PC-3 (cell line): ENCODE data around the gene TRIP11. TPM values are rescaled to one million over a fixed set of nuclear protein-coding genes. Genes with fewer than 3 reads are reported as not detected.

Experiments used
- ATAC-seq: fragments of 200-7000 bp; cut with Tn5 transposase; 2 replicates; pipeline ENCODE4 v1.9.1; 2020; ENCODE audit warnings: mild to moderate bottlenecking, moderate library complexity
- BruUV-seq: library from RNA; stranded (reverse); fragments of 400-500 nt; replicated peaks from 2 replicates; lab custom pipeline; 2021; lab: Mats Ljungman, UMichigan
- CTCF ChIA-PET: fragments of 300-600 bp; sonication (Branson Sonifier 250); formaldehyde crosslinking; loops from one replicate; lab custom pipeline; 2022; ENCODE audit warnings: antibody characterized with exemption; lab: Charles Lee
- POLR2A ChIA-PET: fragments of 300-600 bp; sonication (Branson Sonifier 250); formaldehyde crosslinking; loops from one replicate; lab custom pipeline; 2022; ENCODE audit warnings: antibody characterized with exemption; ENCODE audit not compliant: unreplicated experiment; lab: Charles Lee
- DNase-seq: peaks from one replicate; pipeline ENCODE4 v3.0.0-alpha.2; 2015
- H2AFZ ChIP-seq: fragments of 300-600 bp; sonication (generic); 2 replicates; pipeline ENCODE4 v1.6.0; 2016; ENCODE audit warnings: antibody characterized with exemption, low read length
- H3F3A ChIP-seq: fragments of 300-600 bp; sonication (generic); one replicate; pipeline ENCODE4 v1.6.0; 2017; ENCODE audit warnings: antibody characterized with exemption, low read length, control low read depth, mild to moderate bottlenecking; ENCODE audit not compliant: unreplicated experiment
- H3K27ac ChIP-seq: fragments of 300-600 bp; sonication (generic); 2 replicates; pipeline ENCODE4 v1.5.1; 2016; ENCODE audit warnings: mild to moderate bottlenecking, low read length
- H3K27me3 ChIP-seq: fragments of 300-600 bp; sonication (generic); 2 replicates; pipeline ENCODE4 v1.6.1; 2016; ENCODE audit warnings: low read length, mixed read lengths
- H3K36me3 ChIP-seq: fragments of 300-600 bp; sonication (generic); 2 replicates; pipeline ENCODE4 v1.6.1; 2016; ENCODE audit warnings: low read depth, mixed run types, low read length, mixed read lengths
- H3K4me1 ChIP-seq: fragments of 300-600 bp; sonication (generic); 2 replicates; pipeline ENCODE4 v1.5.1; 2016; ENCODE audit warnings: low read length; ENCODE audit not compliant: insufficient read depth
- H3K4me2 ChIP-seq: fragments of 300-600 bp; sonication (generic); 2 replicates; pipeline ENCODE4 v1.6.0; 2016; ENCODE audit warnings: low read length
- H3K4me3 ChIP-seq: fragments of 300-600 bp; sonication (generic); 2 replicates; pipeline ENCODE4 v1.5.1; 2016; ENCODE audit warnings: mild to moderate bottlenecking, low read length, mixed read lengths
- H3K79me2 ChIP-seq: fragments of 300-600 bp; sonication (generic); 2 replicates; pipeline ENCODE4 v1.6.1; 2017; ENCODE audit warnings: low read length, mixed read lengths
- H3K9ac ChIP-seq: fragments of 300-600 bp; sonication (generic); 2 replicates; pipeline ENCODE4 v1.6.0; 2016; ENCODE audit warnings: mild to moderate bottlenecking, low read length
- H3K9me2 ChIP-seq: fragments of 300-600 bp; sonication (generic); replicated peaks from 2 replicates; pipeline ENCODE4 v1.6.1; 2016; ENCODE audit warnings: mixed run types, low read length, mixed read lengths
- H3K9me3 ChIP-seq: fragments of 300-600 bp; sonication (generic); 2 replicates; pipeline ENCODE4 v1.6.1; 2016; ENCODE audit warnings: low read length, mixed read lengths
- H4K20me1 ChIP-seq: fragments of 300-600 bp; sonication (generic); 2 replicates; pipeline ENCODE4 v1.6.1; 2016; ENCODE audit warnings: low read length, mixed read lengths
- EZH2 ChIP-seq: fragments of 300-600 bp; sonication (generic); IDR thresholded peaks from one replicate; pipeline ENCODE4 v1.6.1; 2017; ENCODE audit warnings: antibody characterized with exemption, mild to moderate bottlenecking, low read length; ENCODE audit not compliant: unreplicated experiment
- EZH2phosphoT487 ChIP-seq: fragments of 300-600 bp; sonication (generic); IDR thresholded peaks from 2 replicates; pipeline ENCODE4 v1.6.1; 2018; ENCODE audit warnings: mild to moderate bottlenecking, antibody characterized with exemption, low read length, borderline replicate concordance
- intact Hi-C: fragments of 100-400 bp; cut with micrococcal nuclease; formaldehyde crosslinking; loops from 2 replicates; pipeline ENCODE4 v1.9.0; 2023
- total RNA-seq: library from RNA; depleted of rRNA; stranded (reverse); fragments of >200 nt; gene quantifications from 2 replicates; pipeline ENCODE4 v1.2.3, GENCODE V29; 2014
- TF ChIP-seq, protein P1 (sequence below): fragments of 300-600 bp; sonication (generic); conservative IDR thresholded peaks from 2 replicates; pipeline ENCODE4 v1.5.1; 2017; ENCODE audit warnings: antibody characterized with exemption, low read depth, mild to moderate bottlenecking, low read length

Gene TRIP11
- total RNA-seq, 1 experiment from 2014 or later, result 14.3 TPM

DNA sequence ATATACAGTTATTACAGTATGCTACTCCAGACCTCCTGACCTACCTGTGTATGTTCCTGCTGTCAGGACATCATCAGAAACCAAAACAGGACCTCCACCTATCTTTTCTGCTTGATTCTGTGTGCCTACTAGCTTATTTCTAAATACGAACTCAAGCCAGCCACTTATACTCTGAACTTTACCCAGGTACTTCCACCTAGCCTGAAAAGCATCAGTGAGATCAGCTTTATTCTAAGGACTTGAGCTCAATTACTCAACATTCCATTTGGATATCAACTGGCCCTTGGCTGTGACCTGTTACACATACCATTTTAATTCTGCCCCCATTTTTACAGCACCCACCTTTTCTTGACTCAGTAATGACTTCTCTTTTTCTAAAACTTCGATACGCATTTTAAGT is 29.2 kb downstream of the TRIP11 start:
- no peaks in the 10 kb centered on the region for H3K27me3 ChIP-seq
- ATAC-seq (no peak), DNase-seq (no peak)
- BruUV-seq, result no TSS peak
- H3K4me2 ChIP-seq, result no peak overlapping the region
- H3K4me3 ChIP-seq, result no peak overlapping the region
- intact Hi-C loops, result no loop called here
- no peak overlapping the region for H2AFZ ChIP-seq
- peaks cover 3% of the 10 kb centered on the region; the same call in 1 of the 2 replicates for H4K20me1 ChIP-seq
- TF ChIP-seq EZH2phosphoT487 (no peak), EZH2 (no peak)
- TF ChIP-seq, protein P1, sequence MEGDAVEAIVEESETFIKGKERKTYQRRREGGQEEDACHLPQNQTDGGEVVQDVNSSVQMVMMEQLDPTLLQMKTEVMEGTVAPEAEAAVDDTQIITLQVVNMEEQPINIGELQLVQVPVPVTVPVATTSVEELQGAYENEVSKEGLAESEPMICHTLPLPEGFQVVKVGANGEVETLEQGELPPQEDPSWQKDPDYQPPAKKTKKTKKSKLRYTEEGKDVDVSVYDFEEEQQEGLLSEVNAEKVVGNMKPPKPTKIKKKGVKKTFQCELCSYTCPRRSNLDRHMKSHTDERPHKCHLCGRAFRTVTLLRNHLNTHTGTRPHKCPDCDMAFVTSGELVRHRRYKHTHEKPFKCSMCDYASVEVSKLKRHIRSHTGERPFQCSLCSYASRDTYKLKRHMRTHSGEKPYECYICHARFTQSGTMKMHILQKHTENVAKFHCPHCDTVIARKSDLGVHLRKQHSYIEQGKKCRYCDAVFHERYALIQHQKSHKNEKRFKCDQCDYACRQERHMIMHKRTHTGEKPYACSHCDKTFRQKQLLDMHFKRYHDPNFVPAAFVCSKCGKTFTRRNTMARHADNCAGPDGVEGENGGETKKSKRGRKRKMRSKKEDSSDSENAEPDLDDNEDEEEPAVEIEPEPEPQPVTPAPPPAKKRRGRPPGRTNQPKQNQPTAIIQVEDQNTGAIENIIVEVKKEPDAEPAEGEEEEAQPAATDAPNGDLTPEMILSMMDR, result no peak
- H3K36me3 ChIP-seq, result peaks cover 21% of the 10 kb centered on the region; the same call in 1 of the 2 replicates
- no peaks in the 10 kb centered on the region for H3K4me1 ChIP-seq
- no peak overlapping the region for H3K9ac ChIP-seq
- H3K79me2 ChIP-seq, result no peaks in the 10 kb centered on the region
- no peaks in the 10 kb centered on the region for H3K9me3 ChIP-seq
- H3K27ac ChIP-seq, result no peak overlapping the region
- ChIA-PET POLR2A (no interaction called here), CTCF (no interaction called here)
- no peaks in the 10 kb centered on the region for H3F3A ChIP-seq
- H3K9me2 ChIP-seq, result no peaks in the 10 kb centered on the region

DNA sequence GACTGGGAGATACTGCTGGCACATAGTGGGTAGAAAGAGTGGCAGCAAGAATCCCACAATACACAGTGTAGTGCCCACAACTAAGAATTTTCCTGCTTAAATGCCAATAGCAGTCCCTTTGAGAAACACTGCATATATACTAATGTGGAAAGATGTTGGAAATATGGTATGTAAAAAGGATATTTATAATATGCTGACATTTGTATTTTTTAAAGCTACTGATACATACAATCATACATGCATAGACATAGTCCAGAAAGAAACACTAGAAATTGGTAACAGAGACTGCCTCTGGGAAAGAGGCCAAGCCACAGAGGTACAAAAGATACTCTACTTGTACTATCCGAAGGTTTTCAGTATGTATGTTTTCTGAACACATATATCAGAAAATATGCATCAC is 30.3 kb downstream of the TRIP11 start:
- Histone ChIP-seq H3K27ac (no peak overlapping the region), H2AFZ (no peak overlapping the region), H3K79me2 (no peaks in the 10 kb centered on the region), H3K9me2 (no peaks in the 10 kb centered on the region), H3K4me1 (no peaks in the 10 kb centered on the region; the same call in 1 of the 2 replicates), H3K4me2 (no peak overlapping the region), H4K20me1 (peaks cover 3% of the 10 kb centered on the region; the same call in 1 of the 2 replicates), H3K27me3 (no peaks in the 10 kb centered on the region), H3K4me3 (no peak overlapping the region), H3K9me3 (no peaks in the 10 kb centered on the region), H3F3A (no peaks in the 10 kb centered on the region), H3K36me3 (peaks cover 28% of the 10 kb centered on the region; the same call in 1 of the 2 replicates), H3K9ac (no peak overlapping the region)
- intact Hi-C loops, result no loop called here
- ChIA-PET CTCF (no interaction called here), POLR2A (no interaction called here)
- BruUV-seq, result no TSS peak
- no peak for ATAC-seq
- no peak for DNase-seq
- TF ChIP-seq EZH2 (no peak), EZH2phosphoT487 (no peak)
- TF ChIP-seq, protein P1, result no peak

- no peaks in the 10 kb centered on the region for H4K20me1 ChIP-seq
- H3K9me2 ChIP-seq, result no peaks in the 10 kb centered on the region
- DNase-seq (no peak), ATAC-seq (no peak)
- peaks cover 19% of the 10 kb centered on the region for H3K4me1 ChIP-seq
- H2AFZ ChIP-seq, result no peak overlapping the region
- H3K79me2 ChIP-seq, result no peaks in the 10 kb centered on the region
- H3K4me3 ChIP-seq, result no peak overlapping the region
- ChIA-PET CTCF (no interaction called here), POLR2A (interaction anchor here (0.6 kb wide), 1 partner anchor 74 kb away, joined by 5 read pairs; no protein-coding TSS in a partner anchor)
- H3K4me2 ChIP-seq, result no peak overlapping the region
- intact Hi-C loops, result no loop called here
- H3K9me3 ChIP-seq, result no peaks in the 10 kb centered on the region
- no peaks in the 10 kb centered on the region for H3F3A ChIP-seq
- TF ChIP-seq, protein P1, result no peak
- TF ChIP-seq EZH2, result no peak
- TF ChIP-seq EZH2phosphoT487, result no peak
- no TSS peak for BruUV-seq
- H3K27ac ChIP-seq, result no peak overlapping the region
- H3K36me3 ChIP-seq, result peaks cover 21% of the 10 kb centered on the region; the same call in 1 of the 2 replicates
- no peak overlapping the region for H3K9ac ChIP-seq
- H3K27me3 ChIP-seq, result no peaks in the 10 kb centered on the region
Observed at GRCh38 chr14:92005019-92005418, 34.8 kb downstream of the TRIP11 start.
